ENCODE measurements around the gene LIPT2.
"Not testable (repeated sequence)": the region's sequence is repeated elsewhere in the genome, so short reads cannot be mapped to it uniquely, and the experiment has no call there.

Gene LIPT2

DNA sequence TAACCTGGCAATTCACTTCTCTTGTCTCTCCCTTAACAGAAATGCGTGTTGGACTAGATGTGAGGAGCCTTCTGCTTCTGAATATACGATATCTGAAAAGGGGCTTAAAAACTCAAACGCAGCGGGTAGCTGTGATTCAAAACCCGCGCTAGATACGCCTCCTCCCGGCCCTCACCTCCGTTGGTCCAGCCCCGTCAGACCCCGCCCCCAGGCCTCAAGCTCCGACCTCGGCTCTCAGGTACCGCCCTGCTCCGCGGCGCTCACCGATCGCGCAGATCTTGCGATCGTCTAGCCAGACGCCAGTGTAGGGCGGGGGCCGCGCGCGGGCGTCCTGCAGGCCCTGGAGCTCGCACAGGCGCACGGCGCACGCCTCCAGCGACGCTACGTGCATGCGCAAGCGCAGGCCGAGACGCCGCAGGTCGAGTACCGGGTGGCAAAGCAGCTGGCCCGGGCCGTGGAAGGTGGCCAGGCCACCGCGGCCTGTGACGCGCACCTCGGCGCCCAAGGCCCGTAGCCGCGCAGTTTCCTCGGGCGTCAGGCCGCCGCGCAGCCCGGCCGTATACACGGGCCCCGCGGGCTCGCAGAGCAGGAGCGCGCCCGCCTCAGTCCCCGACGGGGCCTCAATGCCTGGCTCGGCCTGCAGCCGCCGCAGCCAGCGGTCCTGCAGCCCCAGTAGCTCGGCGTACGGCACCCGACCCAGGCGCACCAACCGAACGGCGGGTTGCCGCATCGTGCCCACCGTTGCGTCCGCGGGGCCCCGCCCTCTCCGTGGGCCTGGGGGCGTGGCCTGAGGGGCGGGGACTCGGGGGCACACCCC, at the start of gene LIPT2:
Gene LIPT2, minus strand, starts transcription at position 751 of the 817 bp plus-strand sequence. Its CDS starts 21 bp downstream, at position 730.
- Histone ChIP-seq H3K4me3 (peak within 1 kb of the TSS; percentile 97), H3K9me3 (ENCODE audit: low read depth, low read length) (no peaks in the 10 kb centered on the region), H3K36me3 (ENCODE audit: insufficient read depth, low read length) (no peaks in the 10 kb centered on the region), H3K27ac (peak within 1 kb of the TSS; percentile 92), H3K9ac (ENCODE audit: insufficient read length) (peak within 1 kb of the TSS; percentile 95)
- no peak for TF ChIP-seq FOXP2 (optimal IDR thresholded peaks at IDR 0.05; ENCODE audit: control extremely low read depth, extremely low read length, insufficient read depth)
- peak; percentile 88 for TF ChIP-seq POLR2AphosphoS5 (IDR thresholded peaks at IDR 0.05; ENCODE audit: borderline replicate concordance, low read depth, low read length)
- TF ChIP-seq EZH2 (IDR thresholded peaks at IDR 0.05) = no peak
- DNase-seq (ENCODE audit: low read depth, low spot score) = peak; percentile 76

DNA sequence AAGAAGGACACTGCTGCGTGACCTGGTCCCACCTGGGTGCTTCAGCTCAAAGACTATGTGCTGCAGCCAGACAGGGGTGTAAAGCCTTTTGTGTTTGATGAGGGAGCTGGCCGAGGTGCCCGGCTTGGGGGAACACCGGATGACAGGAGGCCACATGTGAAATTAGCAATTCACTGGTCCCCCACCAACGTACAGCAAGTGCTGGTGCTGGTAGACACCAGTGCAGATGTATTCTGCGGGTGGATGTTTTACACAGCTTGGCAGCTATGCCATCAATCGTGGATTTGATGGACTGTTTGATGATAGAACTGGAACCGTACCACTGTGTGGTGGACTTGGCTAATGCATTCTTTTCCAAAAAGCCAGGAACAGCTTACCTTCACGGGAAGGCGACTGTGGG, 47.9 kb upstream of the LIPT2 start:
- TF ChIP-seq FOXP2 (optimal IDR thresholded peaks at IDR 0.05; ENCODE audit: control extremely low read depth, extremely low read length, insufficient read depth) (no peak), POLR2AphosphoS5 (IDR thresholded peaks at IDR 0.05; ENCODE audit: borderline replicate concordance, low read depth, low read length) (no peak), EZH2 (IDR thresholded peaks at IDR 0.05) (no peak)
- H3K9me3 ChIP-seq (ENCODE audit: low read depth, low read length) = no peaks in the 10 kb centered on the region; the same call in 1 of the 2 replicates
- no peak overlapping the region for H3K9ac ChIP-seq (ENCODE audit: insufficient read length)
- no peak for DNase-seq (ENCODE audit: low read depth, low spot score)
- H3K36me3 ChIP-seq (ENCODE audit: insufficient read depth, low read length) = no peaks in the 10 kb centered on the region
- H3K4me3 ChIP-seq = no peak overlapping the region
- no peak overlapping the region for H3K27ac ChIP-seq

DNA sequence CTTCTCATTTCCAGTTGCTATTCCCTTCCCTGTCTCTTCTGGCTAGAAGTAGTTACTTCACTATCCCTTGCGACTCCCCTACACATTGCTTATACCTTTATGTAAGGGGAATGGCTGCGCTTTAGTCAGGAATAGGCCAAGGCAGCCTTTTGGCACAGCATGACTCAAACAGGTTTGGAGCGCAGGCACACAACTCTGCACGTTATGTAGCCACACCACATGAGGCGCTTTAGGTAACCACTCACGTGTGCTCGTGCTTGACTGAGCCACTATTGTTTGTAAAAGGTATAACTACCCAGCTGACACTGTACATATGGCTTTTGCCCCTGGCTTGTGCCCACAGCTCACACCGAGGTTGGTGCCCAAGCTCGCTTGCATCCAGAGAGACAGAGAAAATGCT, 46.7 kb upstream of the LIPT2 start:
- Histone ChIP-seq H3K9me3 (ENCODE audit: low read depth, low read length) (no peaks in the 10 kb centered on the region; the same call in 1 of the 2 replicates), H3K4me3 (peak overlapping the region; percentile 21; the same call in 1 of the 2 replicates), H3K36me3 (ENCODE audit: insufficient read depth, low read length) (no peaks in the 10 kb centered on the region), H3K9ac (ENCODE audit: insufficient read length) (no peak overlapping the region), H3K27ac (peak overlapping the region; percentile 58; the same call in 1 of the 2 replicates)
- no peak for TF ChIP-seq EZH2 (IDR thresholded peaks at IDR 0.05)
- no peak for TF ChIP-seq POLR2AphosphoS5 (IDR thresholded peaks at IDR 0.05; ENCODE audit: borderline replicate concordance, low read depth, low read length)
- TF ChIP-seq FOXP2 (optimal IDR thresholded peaks at IDR 0.05; ENCODE audit: control extremely low read depth, extremely low read length, insufficient read depth) = no peak
- DNase-seq (ENCODE audit: low read depth, low spot score) = no peak

DNA sequence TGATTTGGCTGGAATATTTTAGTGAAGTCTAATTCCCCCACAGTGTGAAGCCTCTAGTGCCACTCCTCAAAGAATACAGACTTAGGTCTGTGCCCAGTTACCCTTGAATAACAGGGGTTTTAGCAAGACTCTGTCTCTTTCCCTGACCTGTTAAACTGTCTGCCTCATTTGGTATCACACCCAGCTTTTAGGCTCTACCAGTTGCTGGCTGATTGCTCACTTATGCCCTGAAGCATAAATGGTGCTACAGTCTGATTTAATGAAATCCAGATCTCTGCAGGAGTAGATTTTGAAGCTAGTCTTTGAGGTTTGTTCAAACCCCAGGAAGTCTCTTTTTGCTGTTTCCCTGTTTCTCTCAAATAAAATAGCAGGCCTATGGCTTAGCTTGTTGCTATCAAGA, 45.2 kb upstream of the LIPT2 start:
- H3K27ac ChIP-seq = peak overlapping the region; percentile 96
- H3K4me3 ChIP-seq = peak overlapping the region; percentile 47
- H3K36me3 ChIP-seq (ENCODE audit: insufficient read depth, low read length) = no peaks in the 10 kb centered on the region
- peak; percentile 91 for DNase-seq (ENCODE audit: low read depth, low spot score)
- peak overlapping the region; percentile 1 for H3K9ac ChIP-seq (ENCODE audit: insufficient read length)
- TF ChIP-seq POLR2AphosphoS5 (IDR thresholded peaks at IDR 0.05; ENCODE audit: borderline replicate concordance, low read depth, low read length) (peak; percentile 58; the same call in 1 of the 2 replicates), FOXP2 (optimal IDR thresholded peaks at IDR 0.05; ENCODE audit: control extremely low read depth, extremely low read length, insufficient read depth) (peak; percentile 60), EZH2 (IDR thresholded peaks at IDR 0.05) (no peak)
- H3K9me3 ChIP-seq (ENCODE audit: low read depth, low read length) = no peaks in the 10 kb centered on the region; the same call in 1 of the 2 replicates

DNA sequence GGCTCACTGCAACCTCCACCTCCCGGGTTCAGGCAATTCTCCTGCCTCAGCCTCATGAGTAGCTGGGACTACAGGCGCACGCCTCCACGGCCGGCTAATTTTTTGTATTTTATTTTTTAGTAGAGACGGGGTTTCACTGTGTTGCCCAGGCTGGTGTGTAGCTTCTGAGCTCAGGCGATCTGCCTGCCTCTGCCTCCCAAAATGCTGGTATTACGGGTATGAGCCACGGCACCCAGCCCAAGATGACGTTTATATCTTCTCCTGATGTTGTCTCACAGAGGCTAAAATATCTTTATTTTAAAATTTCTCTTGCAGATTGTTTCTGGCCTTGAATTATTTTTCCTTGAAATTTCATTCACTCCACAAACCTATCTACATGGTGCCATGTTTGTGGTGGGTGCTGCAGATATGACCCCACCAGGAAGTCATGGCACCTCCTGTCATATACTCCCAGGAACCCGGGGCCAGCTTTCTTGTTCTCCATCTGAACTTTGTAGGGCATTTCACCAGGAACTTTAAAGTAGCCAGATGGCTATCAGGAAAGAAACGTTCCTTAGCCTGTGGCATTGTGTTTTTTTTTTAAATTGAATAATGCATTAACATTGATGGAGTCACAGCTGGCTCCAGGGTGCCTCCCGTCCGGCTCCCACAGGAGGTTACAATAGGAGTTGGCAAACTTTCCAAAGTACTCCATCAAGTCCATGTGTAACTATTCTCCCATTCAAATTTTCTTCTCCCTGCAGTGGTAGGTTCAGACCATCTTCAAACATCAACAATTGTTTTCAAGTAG, 42.0 kb upstream of the LIPT2 start:
- DNase-seq (ENCODE audit: low read depth, low spot score) = no peak
- Histone ChIP-seq H3K9ac (ENCODE audit: insufficient read length) (no peak overlapping the region), H3K36me3 (ENCODE audit: insufficient read depth, low read length) (no peaks in the 10 kb centered on the region), H3K4me3 (no peak overlapping the region), H3K27ac (no peak overlapping the region), H3K9me3 (ENCODE audit: low read depth, low read length) (no peaks in the 10 kb centered on the region; the same call in 1 of the 2 replicates)
- TF ChIP-seq FOXP2 (optimal IDR thresholded peaks at IDR 0.05; ENCODE audit: control extremely low read depth, extremely low read length, insufficient read depth) = no peak
- no peak for TF ChIP-seq POLR2AphosphoS5 (IDR thresholded peaks at IDR 0.05; ENCODE audit: borderline replicate concordance, low read depth, low read length)
- TF ChIP-seq EZH2 (IDR thresholded peaks at IDR 0.05) = no peak

DNA sequence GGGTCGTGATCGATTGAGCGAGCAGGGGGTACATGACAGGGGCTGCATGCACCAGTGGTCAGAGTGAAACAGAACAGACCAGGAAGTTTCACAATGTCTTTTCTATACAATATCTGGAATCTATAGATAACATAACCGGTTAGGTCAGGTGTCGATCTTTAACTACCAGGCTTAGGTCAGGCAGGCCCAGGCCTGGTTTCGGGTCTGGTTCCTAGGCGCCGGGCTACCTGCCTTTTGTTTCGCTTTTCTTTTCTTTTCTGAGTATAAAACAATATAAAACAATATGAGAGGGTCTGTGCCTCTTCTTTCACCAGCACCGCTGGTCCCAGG, 41.4 kb upstream of the LIPT2 start:
- DNase-seq (ENCODE audit: low read depth, low spot score); H3K36me3 ChIP-seq (ENCODE audit: insufficient read depth, low read length); H3K4me3 ChIP-seq; H3K9ac ChIP-seq (ENCODE audit: insufficient read length); H3K9me3 ChIP-seq (ENCODE audit: low read depth, low read length); H3K27ac ChIP-seq: not testable (repeated sequence)

DNA sequence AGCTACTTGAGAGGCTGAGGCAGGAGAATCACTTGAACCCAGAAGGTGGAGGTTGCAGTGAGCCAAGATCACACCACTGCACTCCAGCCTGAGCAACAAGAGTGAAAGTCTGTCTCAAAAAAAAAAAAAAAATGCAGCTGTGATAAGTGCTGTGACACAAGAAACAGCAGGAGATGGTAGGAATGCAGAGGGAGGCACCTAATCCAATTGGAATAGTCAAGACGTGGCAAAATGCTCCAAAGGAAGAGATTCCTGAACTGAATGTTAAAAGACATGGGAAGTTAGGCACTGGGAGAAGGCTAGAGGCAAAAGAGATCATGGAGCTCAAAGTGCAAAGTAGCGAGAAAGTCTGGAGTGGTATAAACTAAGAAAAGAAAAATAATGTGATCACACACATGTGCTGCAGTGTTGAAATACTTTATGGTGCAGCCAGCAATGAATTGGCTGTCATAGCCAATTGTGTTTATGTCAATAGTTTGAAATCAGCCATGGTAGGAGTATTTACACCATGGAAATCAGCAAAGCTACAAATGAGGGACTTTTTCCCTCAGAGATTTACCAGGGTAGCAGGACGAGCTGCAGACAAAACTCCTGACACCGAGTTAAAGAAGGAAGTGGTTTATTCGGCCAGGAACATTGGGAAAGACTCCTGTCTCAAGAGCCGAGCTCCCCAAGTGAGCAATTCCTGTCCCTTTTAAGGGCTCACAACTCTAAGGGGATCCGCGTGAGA, 40.9 kb upstream of the LIPT2 start:
- Histone ChIP-seq H3K27ac (0 out of 2 replicates have a peak overlapping the region, but pooled peaks have one; percentile 10), H3K9ac (ENCODE audit: insufficient read length) (no peak overlapping the region), H3K9me3 (ENCODE audit: low read depth, low read length) (no peaks in the 10 kb centered on the region; the same call in 1 of the 2 replicates), H3K36me3 (ENCODE audit: insufficient read depth, low read length) (no peaks in the 10 kb centered on the region), H3K4me3 (no peak overlapping the region)
- no peak for DNase-seq (ENCODE audit: low read depth, low spot score)
- no peak for TF ChIP-seq FOXP2 (optimal IDR thresholded peaks at IDR 0.05; ENCODE audit: control extremely low read depth, extremely low read length, insufficient read depth)
- no peak for TF ChIP-seq POLR2AphosphoS5 (IDR thresholded peaks at IDR 0.05; ENCODE audit: borderline replicate concordance, low read depth, low read length)
- no peak for TF ChIP-seq EZH2 (IDR thresholded peaks at IDR 0.05)

DNA sequence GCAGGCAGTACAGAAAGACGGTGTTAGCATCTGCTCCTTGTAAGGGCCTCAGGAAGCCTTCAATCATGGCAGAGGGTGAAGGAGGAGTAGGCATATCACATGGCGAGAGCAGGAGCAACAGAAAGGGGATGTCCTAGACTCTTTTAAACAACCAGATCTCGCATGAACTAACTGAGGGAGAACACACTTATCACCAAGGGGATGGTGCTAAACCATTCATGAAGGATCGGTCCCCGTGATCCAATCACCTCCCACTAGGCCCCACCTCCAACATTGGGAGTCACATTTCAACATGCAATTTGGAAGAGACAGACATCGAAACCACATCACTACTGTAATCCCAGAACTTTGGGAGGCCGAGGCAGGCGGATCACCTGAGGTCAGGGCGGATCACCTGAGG, 39.9 kb upstream of the LIPT2 start:
- H3K9ac ChIP-seq (ENCODE audit: insufficient read length) = no peak overlapping the region
- TF ChIP-seq POLR2AphosphoS5 (IDR thresholded peaks at IDR 0.05; ENCODE audit: borderline replicate concordance, low read depth, low read length) (no peak), EZH2 (IDR thresholded peaks at IDR 0.05) (no peak), FOXP2 (optimal IDR thresholded peaks at IDR 0.05; ENCODE audit: control extremely low read depth, extremely low read length, insufficient read depth) (no peak)

More for the DNA sequence above, 39.9 kb upstream of the LIPT2 start:
- H3K9me3 ChIP-seq (ENCODE audit: low read depth, low read length) = no peaks in the 10 kb centered on the region; the same call in 1 of the 2 replicates
- no peak overlapping the region for H3K4me3 ChIP-seq
- H3K27ac ChIP-seq = no peak overlapping the region
- H3K36me3 ChIP-seq (ENCODE audit: insufficient read depth, low read length) = no peaks in the 10 kb centered on the region
- DNase-seq (ENCODE audit: low read depth, low spot score) = no peak
